K562 (cell line): ENCODE results near the gene WDR83. TPM values are rescaled to one million over a fixed set of nuclear protein-coding genes. Genes with fewer than 3 reads are reported as not detected.

Source experiments
- ATAC-seq: fragments of 200-7000 bp; cut with Tn5 transposase; 3 replicates; pipeline ENCODE4 v1.9.1; 2020; ENCODE audit warnings: moderate library complexity
- BruUV-seq: library from RNA; stranded (reverse); fragments of 400-500 nt; replicated peaks from 2 replicates; lab custom pipeline; 2021; lab: Mats Ljungman, UMichigan
- CTCF ChIA-PET: fragments of 300-600 bp; formaldehyde crosslinking; extraction: SDS; loops from one replicate; lab custom pipeline; 2021; ENCODE audit warnings: low intra/inter-chr PET ratio; lab: Yijun Ruan, JAX
- POLR2A ChIA-PET: fragments of 300-600, 350-650 bp; sonication (Branson Sonifier 250); formaldehyde crosslinking; extraction: SDS; loops from one replicate; lab custom pipeline; 2021; ENCODE audit warnings: antibody characterized with exemption, inconsistent platforms; lab: Yijun Ruan, JAX
- DNase-seq, 4 experiments: peaks; one replicate each; pipeline versions ENCODE4 v3.0.0 to v3.0.0-alpha.2; 2011 to 2018; ENCODE audit warnings: low spot score in 3 of 4, mixed read lengths in 3 of 4; ENCODE audit errors: extremely low read depth in 1 of 4
- FAIRE-seq: peaks from 2 replicates; lab custom pipeline; 2011; peaks lifted over from hg19 to GRCh38; lab: Jason Lieb, UNC
- H2AFZ ChIP-seq: 2 replicates; pipeline ENCODE4 v1.6.0; 2011; ENCODE audit warnings: low read depth, low read length, control low read depth, inconsistent platforms
- H3K27ac ChIP-seq: fragments of 200-600 bp; 3 replicates; pipeline ENCODE4 v1.8.0; 2011; ENCODE audit warnings: low read depth, mild to moderate bottlenecking, control low read depth, inconsistent platforms, low read length, moderate library complexity, mixed read lengths; ENCODE audit errors: extremely low read depth
- H3K27me3 ChIP-seq, 2 experiments: fragments of 300-600 bp in 1 of 2; 2 replicates in 1 of 2; 3 replicates in 1 of 2; pipeline versions ENCODE4 v1.6.0 to v1.8.0; 2011; ENCODE audit warnings: inconsistent platforms in 2 of 2, low read length in 2 of 2, mild to moderate bottlenecking in 1 of 2, mixed read lengths in 1 of 2, moderate library complexity in 1 of 2; ENCODE audit not compliant: control insufficient read depth in 2 of 2, insufficient read depth in 2 of 2
- H3K36me3 ChIP-seq: fragments of 300-600 bp; 3 replicates; pipeline ENCODE4 v1.8.0; 2011; ENCODE audit warnings: mild to moderate bottlenecking, low read length, inconsistent platforms; ENCODE audit not compliant: control insufficient read depth, insufficient read depth
- H3K4me1 ChIP-seq, 2 experiments: fragments of 200-600 bp in 1 of 2; replicated peaks in 1 of 2; 2 replicates in 1 of 2; 3 replicates in 1 of 2; pipeline versions ENCODE4 v1.5.1 to v1.8.0; 2011; ENCODE audit warnings: inconsistent platforms in 2 of 2, low read length in 2 of 2, mild to moderate bottlenecking in 1 of 2, mixed read lengths in 1 of 2, moderate library complexity in 1 of 2; ENCODE audit not compliant: control insufficient read depth in 2 of 2, insufficient read depth in 2 of 2
- H3K4me2 ChIP-seq: 2 replicates; pipeline ENCODE4 v1.6.1; 2011; ENCODE audit warnings: low read length, control low read depth, inconsistent platforms, mixed read lengths; ENCODE audit not compliant: insufficient read depth
- H3K4me3 ChIP-seq: fragments of 200-600 bp; sonication (generic), shearing (Covaris generic); 2 replicates; pipeline ENCODE4 v1.5.1; 2016; ENCODE audit warnings: control low read depth, inconsistent platforms
- H3K79me2 ChIP-seq: fragments of 200-600 bp; 3 replicates; pipeline ENCODE4 v1.8.0; 2011; ENCODE audit warnings: low read length, inconsistent platforms; ENCODE audit not compliant: control insufficient read depth, insufficient read depth
- H3K9ac ChIP-seq, 2 experiments: 2 replicates each; pipeline versions ENCODE4 v1.6.0 to v1.6.1; 2011; ENCODE audit warnings: low read depth in 2 of 2, low read length in 2 of 2, control low read depth in 1 of 2, inconsistent platforms in 1 of 2, mild to moderate bottlenecking in 1 of 2, mixed read lengths in 1 of 2; ENCODE audit not compliant: insufficient read depth in 1 of 2
- H3K9me1 ChIP-seq: one replicate; pipeline ENCODE4 v1.6.0; 2011; ENCODE audit warnings: inconsistent platforms, mild to moderate bottlenecking, low read length, moderate library complexity; ENCODE audit not compliant: control insufficient read depth, insufficient read depth
- H3K9me3 ChIP-seq: replicated peaks from 2 replicates; pipeline ENCODE4 v1.5.1; 2011; ENCODE audit warnings: low read depth, low read length, inconsistent platforms; ENCODE audit not compliant: control insufficient read depth, insufficient read depth
- H4K20me1 ChIP-seq: replicated peaks from 2 replicates; pipeline ENCODE4 v1.6.1; 2011; ENCODE audit warnings: low read length, inconsistent platforms, mixed read lengths; ENCODE audit not compliant: control insufficient read depth, insufficient read depth
- CHCHD3 ChIP-seq: fragments of 250-450 bp; sonication (Bioruptor Pico); IDR thresholded peaks from 2 replicates; pipeline ENCODE4 v2.1.2; 2022; ENCODE audit warnings: mild to moderate bottlenecking
- ETV5 ChIP-seq: sonication (generic); formaldehyde crosslinking; IDR thresholded peaks from 2 replicates; pipeline ENCODE4 v1.4.0; 2020; ENCODE audit warnings: low read depth, mild to moderate bottlenecking, missing genetic modification reagents
- RAD51 ChIP-seq: fragments of 450-650 bp; IDR thresholded peaks from 2 replicates; pipeline ENCODE4 v1.7.1; 2016; ENCODE audit warnings: low read depth, mild to moderate bottlenecking, borderline replicate concordance
- RCOR1 ChIP-seq, 2 experiments: IDR thresholded peaks; 2 replicates each; pipeline ENCODE4 v1.6.1; 2012; ENCODE audit warnings: low read depth in 2 of 2, low read length in 2 of 2, borderline replicate concordance in 1 of 2, improper control_type of control experiment in 1 of 2
- WGBS: fragments of 100-300 bp; shearing (Covaris generic); methylation state at CpG from one replicate; pipeline ENCODE4 v1.1.6; 2016; ENCODE audit warnings: low coverage, mixed read lengths; ENCODE audit not compliant: insufficient coverage; ENCODE audit errors: missing lambda C conversion rate; 5-methylcytosine and 5-hydroxymethylcytosine counted together
- in situ Hi-C: fragments of 300-500 bp; cut with MboI; formaldehyde crosslinking; loops from 4 replicates; pipeline ENCODE4 v1.15.0; 2018; ENCODE audit warnings: inconsistent platforms, mixed read lengths
- intact Hi-C: fragments of 100-400 bp; cut with micrococcal nuclease; formaldehyde crosslinking; loops from 2 replicates; pipeline ENCODE4 v1.14.2; 2022
- polyA plus RNA-seq, 8 experiments: library from polyadenylated mRNA; depleted of rRNA in 4 of 8; stranded (reverse) in 5 of 8; unstranded in 3 of 8; fragments of >200 nt; fragmentation: Nextera tagmentation in 2 of 8; fragmentation: Illumina TruSeq in 1 of 8; extraction: Ambion mirVana in 2 of 8; extraction: Trizol in 1 of 8; gene quantifications; 2 replicates each; pipeline versions ENCODE4 v1.2.1 to v1.2.3, GENCODE V29; 2011 to 2014; ENCODE audit warnings: inconsistent platforms in 1 of 8, missing spikeins in 1 of 8
- total RNA-seq, 7 experiments: library from RNA; depleted of rRNA in 6 of 7; stranded (reverse); fragments of >200 nt in 6 of 7; fragmentation: Illumina TruSeq in 2 of 7; extraction: Trizol in 2 of 7; gene quantifications; 2 replicates each; pipeline versions ENCODE4 v1.2.1 to v1.2.3, GENCODE V29; 2011 to 2021; ENCODE audit warnings: low replicate concordance in 1 of 7
- TF ChIP-seq, protein P1 (sequence below): fragments of 450-650 bp; IDR thresholded peaks from 2 replicates; pipeline ENCODE4 v1.6.1; 2018; ENCODE audit not compliant: partially characterized antibody

The WDR83 gene
- total and polyA plus RNA-seq, 9 of the 15 experiments (the other 6 are each of a cell fraction or from before 2014, with no cell fraction given): 0.52 to 21.3 (median 4.2) TPM

DNA sequence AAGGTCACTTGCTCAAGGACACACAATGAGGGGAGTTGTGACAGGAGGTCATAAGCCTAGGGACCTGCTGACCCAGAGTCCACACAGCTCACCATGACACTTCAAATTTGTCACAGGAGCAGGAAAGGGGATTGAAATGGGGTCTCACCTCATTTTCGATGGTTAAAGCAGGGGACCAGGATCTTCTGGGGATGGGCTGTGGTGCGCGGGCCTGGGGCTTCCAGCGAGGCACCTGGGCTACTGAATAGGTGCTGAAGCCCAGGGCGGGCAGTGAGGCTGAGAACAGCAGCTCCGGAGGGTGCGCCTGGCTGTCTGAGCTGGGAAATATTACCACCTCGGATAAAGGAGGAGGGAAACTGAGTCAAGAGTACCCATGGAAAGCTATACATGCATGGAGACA is 11.1 kb upstream of the WDR83 start:
- no peaks in the 10 kb centered on the region for H3K9me1 ChIP-seq
- H3K9ac ChIP-seq: no peak overlapping the region
- DNase-seq (no peak), FAIRE-seq (no peak), ATAC-seq (no peak)
- no peaks in the 10 kb centered on the region for H4K20me1 ChIP-seq
- no peak overlapping the region for H2AFZ ChIP-seq
- peaks cover 23% of the 10 kb centered on the region; the same call in 2 of the 3 replicates for H3K36me3 ChIP-seq
- H3K9me3 ChIP-seq: 0 out of 2 replicates have a peak, but pooled peaks cover 1% of the 10 kb centered on the region
- intact Hi-C loops (no loop called here), in situ Hi-C loops (no loop called here)
- TF ChIP-seq CHCHD3 (CRISPR knock-in tag): no peak
- TF ChIP-seq, protein P1, sequence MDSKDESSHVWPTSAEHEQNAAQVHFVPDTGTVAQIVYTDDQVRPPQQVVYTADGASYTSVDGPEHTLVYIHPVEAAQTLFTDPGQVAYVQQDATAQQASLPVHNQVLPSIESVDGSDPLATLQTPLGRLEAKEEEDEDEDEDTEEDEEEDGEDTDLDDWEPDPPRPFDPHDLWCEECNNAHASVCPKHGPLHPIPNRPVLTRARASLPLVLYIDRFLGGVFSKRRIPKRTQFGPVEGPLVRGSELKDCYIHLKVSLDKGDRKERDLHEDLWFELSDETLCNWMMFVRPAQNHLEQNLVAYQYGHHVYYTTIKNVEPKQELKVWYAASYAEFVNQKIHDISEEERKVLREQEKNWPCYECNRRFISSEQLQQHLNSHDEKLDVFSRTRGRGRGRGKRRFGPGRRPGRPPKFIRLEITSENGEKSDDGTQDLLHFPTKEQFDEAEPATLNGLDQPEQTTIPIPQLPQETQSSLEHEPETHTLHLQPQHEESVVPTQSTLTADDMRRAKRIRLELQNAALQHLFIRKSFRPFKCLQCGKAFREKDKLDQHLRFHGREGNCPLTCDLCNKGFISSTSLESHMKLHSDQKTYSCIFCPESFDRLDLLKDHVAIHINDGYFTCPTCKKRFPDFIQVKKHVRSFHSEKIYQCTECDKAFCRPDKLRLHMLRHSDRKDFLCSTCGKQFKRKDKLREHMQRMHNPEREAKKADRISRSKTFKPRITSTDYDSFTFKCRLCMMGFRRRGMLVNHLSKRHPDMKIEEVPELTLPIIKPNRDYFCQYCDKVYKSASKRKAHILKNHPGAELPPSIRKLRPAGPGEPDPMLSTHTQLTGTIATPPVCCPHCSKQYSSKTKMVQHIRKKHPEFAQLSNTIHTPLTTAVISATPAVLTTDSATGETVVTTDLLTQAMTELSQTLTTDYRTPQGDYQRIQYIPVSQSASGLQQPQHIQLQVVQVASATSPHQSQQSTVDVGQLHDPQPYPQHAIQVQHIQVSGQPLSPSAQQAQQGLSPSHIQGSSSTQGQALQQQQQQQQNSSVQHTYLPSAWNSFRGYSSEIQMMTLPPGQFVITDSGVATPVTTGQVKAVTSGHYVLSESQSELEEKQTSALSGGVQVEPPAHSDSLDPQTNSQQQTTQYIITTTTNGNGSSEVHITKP: no peak
- no peak for TF ChIP-seq RAD51
- no peak for TF ChIP-seq ETV5
- TF ChIP-seq RCOR1 (IDR thresholded peaks at IDR 0.05; ENCODE audit: borderline replicate concordance in 1 of 2, low read depth in 2 of 2, low read length in 2 of 2): no peak
- no peak overlapping the region for H3K4me2 ChIP-seq
- no peak overlapping the region for H3K4me3 ChIP-seq
- H3K27me3 ChIP-seq: no peaks in the 10 kb centered on the region
- 82% methylated on average over 8 of the region's 8 CpGs for WGBS
- H3K4me1 ChIP-seq: peaks cover 4 to 8% of the 10 kb centered on the region in 2 experiments; a peak in 4 of 5 replicates
- BruUV-seq: no TSS peak
- no peak overlapping the region for H3K27ac ChIP-seq
- CTCF ChIA-PET: no interaction called here
- no peaks in the 10 kb centered on the region for H3K79me2 ChIP-seq
- POLR2A ChIA-PET: interaction anchor here (0.5 kb wide), 1 partner anchor 11 kb away, joined by 5 read pairs; the partner anchor contains the start of genes MAN2B1 and WDR83
